Amniotic stem cell (primary cell): ENCODE measurements around the gene NTM.
A peak's percentile ranks its signal among the peaks of the same experiment; 100 is the strongest.

Experiments used
- DNase-seq: peaks from one replicate; lab custom pipeline; 2025; lab: John Stamatoyannopoulos, UW

The NTM gene

GRCh38 chr11:132075447-132075846 is 705.0 kb downstream of the NTM start:
- DNase-seq = no peak

GRCh38 chr11:132077416-132077815 is 707.0 kb downstream of the NTM start:
- DNase-seq = no peak

GRCh38 chr11:132078264-132079076 is 708.1 kb downstream of the NTM start:
- no peak for DNase-seq

- DNase-seq = no peak
Measured at GRCh38 chr11:132080127-132080526, 709.7 kb downstream of the NTM start.

GRCh38 chr11:132082566-132082965 is 712.2 kb downstream of the NTM start:
- DNase-seq = no peak

GRCh38 chr11:132084433-132084832 is 714.0 kb downstream of the NTM start:
- no peak for DNase-seq

GRCh38 chr11:132087148-132087547 is 716.7 kb downstream of the NTM start:
- DNase-seq = no peak

- DNase-seq = no peak
Measured at GRCh38 chr11:132088551-132088950, 718.1 kb downstream of the NTM start.

GRCh38 chr11:132093536-132094259 is 723.3 kb downstream of the NTM start:
- DNase-seq = no peak

GRCh38 chr11:132094598-132094997 is 724.2 kb downstream of the NTM start:
- no peak for DNase-seq

- no peak for DNase-seq
Measured at GRCh38 chr11:132095230-132096131, 725.1 kb downstream of the NTM start.

- no peak for DNase-seq
Measured at GRCh38 chr11:132096132-132096825, 725.9 kb downstream of the NTM start.

- no peak for DNase-seq
Measured at GRCh38 chr11:132099692-132100091, 729.3 kb downstream of the NTM start.

GRCh38 chr11:132100583-132100982 is 730.2 kb downstream of the NTM start:
- DNase-seq = no peak

GRCh38 chr11:132101881-132102280 is 731.5 kb downstream of the NTM start:
- DNase-seq = peak; percentile 24

GRCh38 chr11:132103021-132103420 is 732.6 kb downstream of the NTM start:
- DNase-seq = no peak

GRCh38 chr11:132106096-132106982 is 735.9 kb downstream of the NTM start:
- no peak for DNase-seq

- DNase-seq = peak; percentile 21
Measured at GRCh38 chr11:132111316-132111715, 740.9 kb downstream of the NTM start.

GRCh38 chr11:132111838-132112237 is 741.4 kb downstream of the NTM start:
- DNase-seq = peak; percentile 39

GRCh38 chr11:132112846-132113245 is 742.4 kb downstream of the NTM start:
- no peak for DNase-seq

GRCh38 chr11:132114185-132114584 is 743.8 kb downstream of the NTM start:
- no peak for DNase-seq
